Measurements from ENCODE around the gene OTOP2.

Gene OTOP2

GRCh38 chr17:74930535-74931036 is 6.5 kb downstream of the OTOP2 start:
- Histone ChIP-seq H3K4me1 (ENCODE audit: insufficient read depth, low read length) (no peaks in the 10 kb centered on the region), H3K9me3 (ENCODE audit: insufficient read depth, low read depth, low read length) (no peaks in the 10 kb centered on the region), H3K4me3 (ENCODE audit: low read length) (no peak overlapping the region), H3K9ac (ENCODE audit: low read depth, low read length) (no peak overlapping the region), H3K36me3 (ENCODE audit: insufficient read depth, low read length) (no peaks in the 10 kb centered on the region), H3K27me3 (ENCODE audit: insufficient read depth, low read length) (peaks cover 78% of the 10 kb centered on the region), H3K27ac (ENCODE audit: low read depth, low read length) (no peak overlapping the region)
- WGBS = 92% methylated on average over 24 of the region's 24 CpGs

- Histone ChIP-seq H3K27ac (ENCODE audit: low read depth, low read length) (no peak overlapping the region), H3K36me3 (ENCODE audit: insufficient read depth, low read length) (no peaks in the 10 kb centered on the region), H3K27me3 (ENCODE audit: insufficient read depth, low read length) (peaks cover 82% of the 10 kb centered on the region), H3K9me3 (ENCODE audit: insufficient read depth, low read depth, low read length) (no peaks in the 10 kb centered on the region), H3K4me3 (ENCODE audit: low read length) (peak overlapping the region; percentile 44), H3K4me1 (ENCODE audit: insufficient read depth, low read length) (no peaks in the 10 kb centered on the region), H3K9ac (ENCODE audit: low read depth, low read length) (no peak overlapping the region)
- WGBS = 59% methylated on average over 3 of the region's 3 CpGs
These were observed 11.0 kb downstream of the OTOP2 start for GRCh38 chr17:74935048-74935447.

GRCh38 chr17:74935585-74936469 is 11.8 kb downstream of the OTOP2 start, which contains the start of gene OTOP3:
Gene OTOP3, plus strand, starts transcription at chr17:74935898. Its CDS starts 24 bp downstream, at chr17:74935922.
- 6% methylated on average over 78 of the region's 78 CpGs for WGBS
- H3K4me3 ChIP-seq (ENCODE audit: low read length) = peak within 1 kb of the TSS; percentile 44
- H3K36me3 ChIP-seq (ENCODE audit: insufficient read depth, low read length) = no peaks in the 10 kb centered on the region
- H3K9ac ChIP-seq (ENCODE audit: low read depth, low read length) = no peak within 1 kb of the TSS
- H3K27ac ChIP-seq (ENCODE audit: low read depth, low read length) = no peak within 1 kb of the TSS
- H3K27me3 ChIP-seq (ENCODE audit: insufficient read depth, low read length) = peaks cover 82% of the 10 kb centered on the region
- H3K4me1 ChIP-seq (ENCODE audit: insufficient read depth, low read length) = no peaks in the 10 kb centered on the region
- H3K9me3 ChIP-seq (ENCODE audit: insufficient read depth, low read depth, low read length) = no peaks in the 10 kb centered on the region

GRCh38 chr17:74936470-74936799 is 12.4 kb downstream of the OTOP2 start:
- Histone ChIP-seq H3K9me3 (ENCODE audit: insufficient read depth, low read depth, low read length) (no peaks in the 10 kb centered on the region), H3K9ac (ENCODE audit: low read depth, low read length) (no peak overlapping the region), H3K36me3 (ENCODE audit: insufficient read depth, low read length) (no peaks in the 10 kb centered on the region), H3K27ac (ENCODE audit: low read depth, low read length) (no peak overlapping the region), H3K27me3 (ENCODE audit: insufficient read depth, low read length) (peaks cover 86% of the 10 kb centered on the region), H3K4me3 (ENCODE audit: low read length) (peak overlapping the region; percentile 44; the same call in 1 of the 2 replicates), H3K4me1 (ENCODE audit: insufficient read depth, low read length) (no peaks in the 10 kb centered on the region)
- 27% methylated on average over 12 of the region's 12 CpGs for WGBS

- Histone ChIP-seq H3K9me3 (ENCODE audit: insufficient read depth, low read depth, low read length) (no peaks in the 10 kb centered on the region), H3K36me3 (ENCODE audit: insufficient read depth, low read length) (no peaks in the 10 kb centered on the region), H3K4me3 (ENCODE audit: low read length) (no peak overlapping the region), H3K27me3 (ENCODE audit: insufficient read depth, low read length) (peaks cover 88% of the 10 kb centered on the region), H3K4me1 (ENCODE audit: insufficient read depth, low read length) (no peaks in the 10 kb centered on the region), H3K9ac (ENCODE audit: low read depth, low read length) (no peak overlapping the region), H3K27ac (ENCODE audit: low read depth, low read length) (no peak overlapping the region)
- 50% methylated on average over 11 of the region's 11 CpGs for WGBS
These were observed 13.3 kb downstream of the OTOP2 start for GRCh38 chr17:74937064-74938051.

- Histone ChIP-seq H3K9me3 (ENCODE audit: insufficient read depth, low read depth, low read length) (no peaks in the 10 kb centered on the region), H3K36me3 (ENCODE audit: insufficient read depth, low read length) (no peaks in the 10 kb centered on the region), H3K27me3 (ENCODE audit: insufficient read depth, low read length) (peaks cover 78% of the 10 kb centered on the region), H3K27ac (ENCODE audit: low read depth, low read length) (no peak overlapping the region), H3K4me1 (ENCODE audit: insufficient read depth, low read length) (no peaks in the 10 kb centered on the region), H3K9ac (ENCODE audit: low read depth, low read length) (no peak overlapping the region), H3K4me3 (ENCODE audit: low read length) (no peak overlapping the region)
- 64% methylated on average over 8 of the region's 8 CpGs for WGBS
These were observed 14.3 kb downstream of the OTOP2 start for GRCh38 chr17:74938194-74938950.

- H3K27ac ChIP-seq (ENCODE audit: low read depth, low read length) = no peak overlapping the region
- peaks cover 66% of the 10 kb centered on the region for H3K27me3 ChIP-seq (ENCODE audit: insufficient read depth, low read length)
- no peak overlapping the region for H3K4me3 ChIP-seq (ENCODE audit: low read length)
- H3K36me3 ChIP-seq (ENCODE audit: insufficient read depth, low read length) = no peaks in the 10 kb centered on the region
- WGBS = 61% methylated on average over 8 of the region's 8 CpGs
- H3K9ac ChIP-seq (ENCODE audit: low read depth, low read length) = no peak overlapping the region
- H3K4me1 ChIP-seq (ENCODE audit: insufficient read depth, low read length) = peaks cover 5% of the 10 kb centered on the region; the same call in 1 of the 2 replicates
- no peaks in the 10 kb centered on the region for H3K9me3 ChIP-seq (ENCODE audit: insufficient read depth, low read depth, low read length)
These were observed 15.5 kb downstream of the OTOP2 start for GRCh38 chr17:74939534-74939933.

- WGBS = 90% methylated on average over 21 of the region's 21 CpGs
- no peak overlapping the region for H3K4me3 ChIP-seq (ENCODE audit: low read length)
These were observed 17.2 kb downstream of the OTOP2 start for GRCh38 chr17:74941128-74941725.

GRCh38 chr17:74943808-74944522 is 19.9 kb downstream of the OTOP2 start:
- Histone ChIP-seq H3K4me1 (ENCODE audit: insufficient read depth, low read length) (peaks cover 5% of the 10 kb centered on the region; the same call in 1 of the 2 replicates), H3K9ac (ENCODE audit: low read depth, low read length) (no peak overlapping the region), H3K4me3 (ENCODE audit: low read length) (no peak overlapping the region), H3K36me3 (ENCODE audit: insufficient read depth, low read length) (no peaks in the 10 kb centered on the region), H3K27ac (ENCODE audit: low read depth, low read length) (no peak overlapping the region), H3K9me3 (ENCODE audit: insufficient read depth, low read depth, low read length) (no peaks in the 10 kb centered on the region), H3K27me3 (ENCODE audit: insufficient read depth, low read length) (peaks cover 24% of the 10 kb centered on the region)
- WGBS = 75% methylated on average over 13 of the region's 13 CpGs

More at GRCh38 chr17:74941128-74941725, 17.2 kb downstream of the OTOP2 start:
- Histone ChIP-seq H3K4me1 (ENCODE audit: insufficient read depth, low read length) (peaks cover 5% of the 10 kb centered on the region; the same call in 1 of the 2 replicates), H3K9ac (ENCODE audit: low read depth, low read length) (no peak overlapping the region), H3K36me3 (ENCODE audit: insufficient read depth, low read length) (no peaks in the 10 kb centered on the region), H3K27me3 (ENCODE audit: insufficient read depth, low read length) (peaks cover 52% of the 10 kb centered on the region), H3K9me3 (ENCODE audit: insufficient read depth, low read depth, low read length) (no peaks in the 10 kb centered on the region), H3K27ac (ENCODE audit: low read depth, low read length) (no peak overlapping the region)

GRCh38 chr17:74945543-74945942 is 21.5 kb downstream of the OTOP2 start:
- Histone ChIP-seq H3K9me3 (ENCODE audit: insufficient read depth, low read depth, low read length) (no peaks in the 10 kb centered on the region), H3K36me3 (ENCODE audit: insufficient read depth, low read length) (no peaks in the 10 kb centered on the region), H3K27ac (ENCODE audit: low read depth, low read length) (no peak overlapping the region), H3K27me3 (ENCODE audit: insufficient read depth, low read length) (peaks cover 15% of the 10 kb centered on the region), H3K4me1 (ENCODE audit: insufficient read depth, low read length) (peaks cover 5% of the 10 kb centered on the region; the same call in 1 of the 2 replicates), H3K9ac (ENCODE audit: low read depth, low read length) (no peak overlapping the region), H3K4me3 (ENCODE audit: low read length) (no peak overlapping the region)
- WGBS = 80% methylated on average over 6 of the region's 6 CpGs

Data from HUES64 (cell line).